ENCODE measurements around the gene CCR7.

CCR7 gene

DNA sequence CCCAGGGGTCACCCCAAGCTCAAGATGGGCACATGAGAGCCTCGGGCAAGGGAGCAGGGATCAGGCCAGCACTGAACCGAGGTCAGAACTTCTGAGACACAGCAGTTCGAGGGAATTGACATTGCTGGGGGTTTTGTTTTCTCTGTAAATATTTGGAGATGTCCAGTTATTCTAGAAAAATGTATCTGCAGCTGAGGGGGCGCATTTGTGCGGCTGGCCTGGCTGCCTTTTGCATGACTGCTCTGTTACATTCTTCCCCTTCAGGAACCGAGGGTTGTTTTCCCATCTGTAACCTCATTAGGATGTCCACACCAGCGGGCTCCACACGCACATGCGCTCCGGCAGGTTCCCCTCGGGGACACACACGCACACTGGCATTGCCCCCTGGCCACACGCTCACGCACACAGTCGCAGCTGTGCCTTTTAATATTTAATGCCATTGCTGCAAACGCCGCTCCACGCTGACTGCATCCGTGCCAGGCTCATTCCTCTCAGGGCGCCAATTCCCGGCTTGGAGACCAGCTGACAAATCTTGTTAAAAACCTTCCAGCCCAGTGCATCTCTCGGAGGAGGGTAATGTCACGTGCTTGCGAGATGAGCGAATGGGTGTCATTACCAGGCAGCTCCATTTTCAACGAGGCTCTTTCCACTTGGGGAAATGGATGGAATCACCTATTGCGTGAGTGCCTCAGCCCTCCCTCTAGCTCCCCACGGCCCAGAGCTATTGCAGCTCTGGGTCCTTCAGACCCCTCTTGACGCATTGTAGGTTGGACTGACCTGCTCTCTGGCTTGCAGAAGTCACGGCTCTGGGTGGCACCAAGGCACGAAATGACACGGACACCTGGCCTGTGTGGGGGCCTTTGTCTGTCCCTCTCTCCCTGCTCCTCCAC, 13.1 kb downstream of the CCR7 start:
- TF ChIP-seq, protein P1, sequence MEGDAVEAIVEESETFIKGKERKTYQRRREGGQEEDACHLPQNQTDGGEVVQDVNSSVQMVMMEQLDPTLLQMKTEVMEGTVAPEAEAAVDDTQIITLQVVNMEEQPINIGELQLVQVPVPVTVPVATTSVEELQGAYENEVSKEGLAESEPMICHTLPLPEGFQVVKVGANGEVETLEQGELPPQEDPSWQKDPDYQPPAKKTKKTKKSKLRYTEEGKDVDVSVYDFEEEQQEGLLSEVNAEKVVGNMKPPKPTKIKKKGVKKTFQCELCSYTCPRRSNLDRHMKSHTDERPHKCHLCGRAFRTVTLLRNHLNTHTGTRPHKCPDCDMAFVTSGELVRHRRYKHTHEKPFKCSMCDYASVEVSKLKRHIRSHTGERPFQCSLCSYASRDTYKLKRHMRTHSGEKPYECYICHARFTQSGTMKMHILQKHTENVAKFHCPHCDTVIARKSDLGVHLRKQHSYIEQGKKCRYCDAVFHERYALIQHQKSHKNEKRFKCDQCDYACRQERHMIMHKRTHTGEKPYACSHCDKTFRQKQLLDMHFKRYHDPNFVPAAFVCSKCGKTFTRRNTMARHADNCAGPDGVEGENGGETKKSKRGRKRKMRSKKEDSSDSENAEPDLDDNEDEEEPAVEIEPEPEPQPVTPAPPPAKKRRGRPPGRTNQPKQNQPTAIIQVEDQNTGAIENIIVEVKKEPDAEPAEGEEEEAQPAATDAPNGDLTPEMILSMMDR (IDR thresholded peaks at IDR 0.05; ENCODE audit: borderline replicate concordance, insufficient read depth, low read depth, low read length) = no peak
- no peak overlapping the region for H3K4me3 ChIP-seq (ENCODE audit: low read depth, low read length)

DNA sequence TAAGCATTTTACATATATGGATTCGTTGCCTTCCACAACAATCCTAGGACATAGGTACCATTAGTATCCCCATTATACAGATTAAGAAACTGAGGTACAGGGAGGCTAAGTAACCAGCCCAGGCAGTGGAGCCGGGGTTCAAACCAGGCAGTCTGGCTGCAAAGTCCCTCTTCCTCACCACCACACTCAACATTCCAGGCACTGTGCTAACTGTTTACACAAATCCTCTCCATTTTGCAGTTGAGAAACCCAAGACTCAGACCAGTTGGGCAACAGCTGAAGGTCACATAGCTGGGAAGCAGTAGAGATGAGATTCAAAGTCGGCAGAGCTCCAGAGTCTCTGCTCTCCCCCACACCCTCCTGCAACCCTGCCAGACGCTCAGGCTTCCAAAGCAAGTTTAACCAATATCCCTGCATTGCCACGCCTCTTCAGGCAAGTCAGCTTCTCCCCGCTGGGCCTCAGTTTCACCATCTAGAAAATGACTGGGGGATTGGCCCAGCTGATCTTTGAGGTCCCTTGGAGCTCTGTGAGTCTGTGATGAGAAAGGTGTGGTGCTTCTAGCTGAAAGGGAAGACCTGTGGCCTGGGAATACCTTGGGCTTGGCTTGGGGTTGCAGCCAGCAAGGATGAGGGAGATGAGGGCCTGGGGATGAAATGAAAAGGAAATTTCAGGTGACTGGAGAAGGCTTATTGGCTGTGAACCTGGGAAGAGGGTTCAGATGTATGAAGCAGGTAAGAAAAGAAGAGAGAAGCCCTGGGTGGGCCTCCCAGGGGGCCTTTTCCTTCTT, 14.0 kb downstream of the CCR7 start:
- TF ChIP-seq, protein P1 (IDR thresholded peaks at IDR 0.05; ENCODE audit: borderline replicate concordance, insufficient read depth, low read depth, low read length) = no peak
- no peak overlapping the region for H3K4me3 ChIP-seq (ENCODE audit: low read depth, low read length)

DNA sequence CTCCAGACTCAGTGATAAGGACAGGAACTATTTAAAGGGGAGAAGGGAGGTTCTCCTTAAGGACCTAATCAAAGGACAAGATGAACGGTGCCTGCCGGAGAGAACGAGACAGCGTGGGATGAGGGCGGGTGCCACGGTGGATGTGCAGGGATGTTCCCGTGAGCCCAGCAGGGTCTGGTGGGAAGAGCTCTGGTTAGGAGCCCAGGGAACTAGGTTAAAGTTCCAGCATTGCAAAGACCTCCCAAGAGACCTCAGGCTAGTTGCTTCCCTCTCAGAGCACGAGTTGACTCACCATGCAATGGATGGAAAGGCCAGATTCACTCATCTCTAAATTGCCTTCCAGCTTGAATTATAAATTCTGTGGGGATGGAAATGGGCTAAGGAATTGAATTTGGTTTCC, 14.7 kb downstream of the CCR7 start:
- no peak overlapping the region for H3K4me3 ChIP-seq (ENCODE audit: low read depth, low read length)
- TF ChIP-seq, protein P1 (IDR thresholded peaks at IDR 0.05; ENCODE audit: borderline replicate concordance, insufficient read depth, low read depth, low read length) = no peak

DNA sequence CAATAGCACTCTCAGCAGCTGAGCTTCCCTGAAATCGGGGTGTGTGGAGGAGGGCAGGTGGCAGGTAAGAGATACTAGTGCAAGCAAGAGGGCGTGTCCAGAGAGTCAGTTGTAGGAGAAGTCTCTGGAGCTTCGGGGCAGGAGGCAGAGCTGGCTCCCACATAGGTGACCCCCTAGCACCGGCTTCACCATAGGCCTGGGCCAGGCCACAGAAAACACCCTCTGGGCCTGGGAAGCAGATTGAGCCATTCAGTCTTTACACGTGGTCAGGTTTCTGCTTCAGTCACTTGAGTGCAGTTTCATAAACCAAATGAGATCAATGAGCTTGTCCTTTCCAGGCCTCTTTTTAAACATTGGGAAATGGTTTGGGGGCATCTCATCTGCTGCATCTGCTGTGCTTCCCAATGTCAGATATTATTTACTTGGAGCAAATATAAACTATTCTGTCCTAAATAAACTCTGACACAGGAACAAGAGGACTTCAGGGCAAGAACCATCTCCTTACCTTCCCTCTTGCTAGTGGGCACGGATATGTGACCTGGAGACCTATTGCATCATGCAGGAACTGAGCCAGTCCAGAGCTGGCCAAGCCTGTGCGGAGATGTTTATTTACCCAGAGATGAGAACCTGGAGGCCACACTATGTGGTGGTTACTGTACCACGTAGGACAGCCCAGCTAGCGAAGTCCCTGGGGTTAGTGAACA, 16.1 kb downstream of the CCR7 start:
- no peak overlapping the region for H3K4me3 ChIP-seq (ENCODE audit: low read depth, low read length)
- TF ChIP-seq, protein P1 (IDR thresholded peaks at IDR 0.05; ENCODE audit: borderline replicate concordance, insufficient read depth, low read depth, low read length) = no peak

DNA sequence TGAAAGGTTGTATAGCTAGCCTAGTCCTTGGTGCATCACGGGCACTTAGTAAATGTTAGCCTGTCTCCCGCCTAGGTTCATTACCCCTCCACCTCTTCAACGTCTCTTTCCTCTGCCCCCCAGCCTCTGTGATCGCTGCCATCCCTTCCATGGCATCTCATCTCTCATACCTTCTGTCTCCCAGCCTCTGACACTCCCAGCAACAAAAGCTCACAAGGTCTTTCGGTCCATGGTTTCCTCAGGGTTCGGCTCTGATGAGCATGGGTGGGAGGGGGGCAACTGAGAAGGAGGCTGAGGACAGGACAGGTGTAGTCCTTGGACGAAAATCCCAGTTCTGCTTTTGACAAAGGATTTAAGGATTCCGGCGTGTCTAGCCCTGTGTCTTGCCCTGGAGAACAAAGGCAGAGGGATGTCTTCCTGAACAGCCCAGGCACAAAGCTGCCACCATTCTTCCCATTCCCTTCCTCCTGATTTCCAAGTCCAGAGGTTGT, 16.7 kb downstream of the CCR7 start:
- TF ChIP-seq, protein P1 (IDR thresholded peaks at IDR 0.05; ENCODE audit: borderline replicate concordance, insufficient read depth, low read depth, low read length) = no peak
- H3K4me3 ChIP-seq (ENCODE audit: low read depth, low read length) = no peak overlapping the region

DNA sequence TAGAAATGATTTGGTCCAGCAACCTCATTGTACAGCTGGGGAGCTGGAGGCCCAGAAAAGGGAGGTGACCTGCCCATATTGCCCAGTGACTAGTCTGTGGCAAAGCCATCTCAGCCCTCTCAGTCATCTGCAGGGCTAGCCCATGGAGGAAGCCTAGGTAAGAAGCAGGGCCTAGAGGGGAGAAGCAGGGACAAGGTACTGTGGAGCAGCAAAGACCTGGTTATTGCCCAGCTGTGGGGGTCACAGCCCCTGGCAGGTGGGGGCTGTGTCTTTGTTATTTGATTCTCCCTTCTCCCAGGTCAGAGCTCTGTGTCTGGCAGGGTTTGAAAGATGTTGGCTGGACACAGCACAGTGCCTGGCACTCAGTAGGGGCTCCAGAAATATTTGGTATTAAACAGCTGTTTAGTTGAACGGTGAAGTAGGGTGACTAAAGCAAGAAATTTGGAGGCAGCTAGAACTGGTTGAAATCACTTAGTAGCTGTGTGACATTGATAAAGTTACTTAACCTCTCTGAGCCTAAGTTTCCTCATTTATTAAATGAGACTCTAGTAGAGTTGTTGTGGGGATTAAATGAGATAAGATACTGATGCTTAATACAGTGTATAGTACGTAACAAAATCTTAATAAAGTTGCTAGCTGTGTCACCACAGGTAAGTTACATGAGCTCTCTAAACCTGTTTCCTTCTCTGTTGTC, 17.3 kb downstream of the CCR7 start:
- no peak overlapping the region for H3K4me3 ChIP-seq (ENCODE audit: low read depth, low read length)

More for the DNA sequence above, 17.3 kb downstream of the CCR7 start:
- TF ChIP-seq, protein P1 (IDR thresholded peaks at IDR 0.05; ENCODE audit: borderline replicate concordance, insufficient read depth, low read depth, low read length) = no peak
